Hepatocyte (in vitro differentiated cells): ENCODE data around the gene LIPE.

ENCODE experiments used
- EZH2 ChIP-seq: fragments of 200-600 bp; sonication (generic); IDR thresholded peaks from 2 replicates; pipeline ENCODE4 v1.6.1; 2016; ENCODE audit warnings: antibody characterized with exemption, mild to moderate bottlenecking, borderline replicate concordance
- EZH2phosphoT487 ChIP-seq: fragments of 200-600 bp; sonication (generic); IDR thresholded peaks from one replicate; pipeline ENCODE4 v1.6.1; 2018; ENCODE audit warnings: antibody characterized with exemption, mild to moderate bottlenecking, low read depth, moderate library complexity; ENCODE audit not compliant: unreplicated experiment, severe bottlenecking
- TF ChIP-seq, protein P1 (sequence below): fragments of 200-600 bp; sonication (generic); IDR thresholded peaks from 2 replicates; pipeline ENCODE4 v1.5.1; 2016; ENCODE audit warnings: antibody characterized with exemption, mild to moderate bottlenecking; ENCODE audit not compliant: poor library complexity

DNA sequence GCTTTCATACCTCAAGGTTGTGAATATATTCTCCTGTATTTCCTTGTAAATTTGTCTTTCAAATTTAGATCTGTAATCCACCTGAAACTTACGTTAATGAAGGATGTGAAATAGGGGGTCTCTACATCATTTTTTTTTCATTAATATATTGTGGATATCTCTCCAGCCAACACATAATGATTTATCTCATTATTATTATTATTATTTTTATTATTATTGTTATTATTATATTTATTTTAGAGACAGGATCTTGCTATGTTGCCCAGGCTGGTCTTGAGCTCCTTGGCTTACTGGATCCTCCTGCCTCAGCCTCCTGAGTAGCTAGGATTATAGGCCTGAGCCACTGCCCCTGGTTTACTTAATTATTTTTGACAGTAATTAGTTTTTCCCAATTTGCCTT, 4.3 kb upstream of the LIPE start:
- TF ChIP-seq, protein P1, sequence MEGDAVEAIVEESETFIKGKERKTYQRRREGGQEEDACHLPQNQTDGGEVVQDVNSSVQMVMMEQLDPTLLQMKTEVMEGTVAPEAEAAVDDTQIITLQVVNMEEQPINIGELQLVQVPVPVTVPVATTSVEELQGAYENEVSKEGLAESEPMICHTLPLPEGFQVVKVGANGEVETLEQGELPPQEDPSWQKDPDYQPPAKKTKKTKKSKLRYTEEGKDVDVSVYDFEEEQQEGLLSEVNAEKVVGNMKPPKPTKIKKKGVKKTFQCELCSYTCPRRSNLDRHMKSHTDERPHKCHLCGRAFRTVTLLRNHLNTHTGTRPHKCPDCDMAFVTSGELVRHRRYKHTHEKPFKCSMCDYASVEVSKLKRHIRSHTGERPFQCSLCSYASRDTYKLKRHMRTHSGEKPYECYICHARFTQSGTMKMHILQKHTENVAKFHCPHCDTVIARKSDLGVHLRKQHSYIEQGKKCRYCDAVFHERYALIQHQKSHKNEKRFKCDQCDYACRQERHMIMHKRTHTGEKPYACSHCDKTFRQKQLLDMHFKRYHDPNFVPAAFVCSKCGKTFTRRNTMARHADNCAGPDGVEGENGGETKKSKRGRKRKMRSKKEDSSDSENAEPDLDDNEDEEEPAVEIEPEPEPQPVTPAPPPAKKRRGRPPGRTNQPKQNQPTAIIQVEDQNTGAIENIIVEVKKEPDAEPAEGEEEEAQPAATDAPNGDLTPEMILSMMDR, result no peak
- no peak for TF ChIP-seq EZH2
- TF ChIP-seq EZH2phosphoT487, result no peak
